ENCODE results near the gene SHISA9.

DNA sequence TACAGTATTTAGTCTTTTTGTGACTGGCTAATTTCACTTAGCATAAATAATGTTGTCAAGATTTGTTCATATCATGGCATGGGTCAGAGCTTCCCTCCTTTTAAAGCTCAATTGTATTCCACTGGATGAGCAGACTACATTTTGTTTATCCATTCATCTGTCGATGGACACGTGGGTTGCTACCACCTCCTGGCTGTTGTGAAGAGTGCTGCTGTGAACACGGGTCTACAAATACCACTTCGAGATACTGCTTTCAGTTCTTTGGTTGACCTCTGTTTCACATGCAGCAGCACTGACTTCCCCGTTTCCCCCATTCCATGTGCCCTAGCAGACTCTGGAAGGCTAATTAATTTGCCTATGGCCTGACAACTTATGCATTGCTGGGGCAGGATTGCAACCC is 285.4 kb downstream of the SHISA9 start:
- peak; percentile 45 for TF ChIP-seq CTCF (conservative IDR thresholded peaks at IDR 0.05; ENCODE audit: low read length)
- no peak for TF ChIP-seq EZH2phosphoT487 (IDR thresholded peaks at IDR 0.05; ENCODE audit: borderline replicate concordance, low read depth, low read length)
